ENCODE data around the gene ARL15. TPM values are rescaled to one million over a fixed set of nuclear protein-coding genes. Genes with fewer than 3 reads are reported as not detected.

The ARL15 gene
- total and polyA plus RNA-seq, 9 of the 15 experiments (the other 6 are each of a cell fraction or from before 2014, with no cell fraction given) = 18.5 to 80.4 (median 57.0) TPM

GRCh38 chr5:54310433-54311175, at the start of gene ARL15 (continued):
- TF ChIP-seq HMBOX1 (IDR thresholded peaks at IDR 0.05) (no peak), RBM25 (IDR thresholded peaks at IDR 0.05; ENCODE audit: low read depth, low read length, severe bottlenecking) (no peak), PTBP1 (IDR thresholded peaks at IDR 0.05; ENCODE audit: low read depth, low read length) (0 out of 2 replicates have a peak, but pooled peaks have one; percentile 69), C11orf30 (IDR thresholded peaks at IDR 0.05; ENCODE audit: low read depth) (peak; percentile 34; the same call in 1 of the 2 replicates), GABPA (tag; conservative IDR thresholded peaks at IDR 0.05; ENCODE audit: low read depth) (peak; percentile 58), CTCF (IDR thresholded peaks at IDR 0.05 in 2 of 3, conservative IDR thresholded peaks at IDR 0.05 in 1 of 3; ENCODE audit: insufficient read depth in 2 of 3, low read depth in 1 of 3, low read length in 3 of 3) (no peak), CBFA2T3 (IDR thresholded peaks at IDR 0.05) (peak; percentile 50), HNRNPL (IDR thresholded peaks at IDR 0.05; ENCODE audit: low read depth, low read length) (no peak), CUX1 (CRISPR knock-in tag; IDR thresholded peaks at IDR 0.05) (no peak), MAFG (tag; conservative IDR thresholded peaks at IDR 0.05) (no peak), FOXO4 (CRISPR knock-in tag; IDR thresholded peaks at IDR 0.05) (no peak), ZNF639 (CRISPR knock-in tag; conservative IDR thresholded peaks at IDR 0.05 in 1 of 2, IDR thresholded peaks at IDR 0.05 in 1 of 2) (no peak; a peak in 1 of 4 replicates), LARP7 (IDR thresholded peaks at IDR 0.05) (no peak), FOXP1 (CRISPR knock-in tag; IDR thresholded peaks at IDR 0.05) (peak; percentile 58), BRCA1 (IDR thresholded peaks at IDR 0.05) (no peak), BRCA1 (CRISPR knock-in tag; IDR thresholded peaks at IDR 0.05) (no peak), ZNF354B (CRISPR knock-in tag; IDR thresholded peaks at IDR 0.05) (no peak)

Data from K562 (cell line).